ENCODE results near the gene ZBTB16.

ZBTB16 gene

GRCh38 chr11:114251815-114252337, 192.4 kb downstream of the ZBTB16 start:
- DNase-seq (ENCODE audit: insufficient read length, low spot score) (no peak), FAIRE-seq (no peak)
- no peak for TF ChIP-seq CTCF (IDR thresholded peaks at IDR 0.05; ENCODE audit: insufficient read depth, missing control alignments)

- no peak for FAIRE-seq
- no peak for DNase-seq (ENCODE audit: insufficient read length, low spot score)
- TF ChIP-seq CTCF (IDR thresholded peaks at IDR 0.05; ENCODE audit: insufficient read depth, missing control alignments) = no peak
Measured at GRCh38 chr11:114252767-114253166, 193.3 kb downstream of the ZBTB16 start.

- no peak for TF ChIP-seq CTCF (IDR thresholded peaks at IDR 0.05; ENCODE audit: insufficient read depth, missing control alignments)
- FAIRE-seq (no peak), DNase-seq (ENCODE audit: insufficient read length, low spot score) (no peak)
Measured at GRCh38 chr11:114253771-114254170, 194.3 kb downstream of the ZBTB16 start.

GRCh38 chr11:114254571-114255146, 195.1 kb downstream of the ZBTB16 start:
- DNase-seq (ENCODE audit: insufficient read length, low spot score) (no peak), FAIRE-seq (no peak)
- no peak for TF ChIP-seq CTCF (IDR thresholded peaks at IDR 0.05; ENCODE audit: insufficient read depth, missing control alignments)

GRCh38 chr11:114255289-114255688, 195.8 kb downstream of the ZBTB16 start:
- no peak for DNase-seq (ENCODE audit: insufficient read length, low spot score)
- FAIRE-seq = no peak
- no peak for TF ChIP-seq CTCF (IDR thresholded peaks at IDR 0.05; ENCODE audit: insufficient read depth, missing control alignments)

- FAIRE-seq (no peak), DNase-seq (ENCODE audit: insufficient read length, low spot score) (no peak)
- no peak for TF ChIP-seq CTCF (IDR thresholded peaks at IDR 0.05; ENCODE audit: insufficient read depth, missing control alignments)
Measured at GRCh38 chr11:114256176-114256966, 196.9 kb downstream of the ZBTB16 start.

GRCh38 chr11:114256967-114257286, 197.4 kb downstream of the ZBTB16 start:
- TF ChIP-seq CTCF (IDR thresholded peaks at IDR 0.05; ENCODE audit: insufficient read depth, missing control alignments) = no peak
- FAIRE-seq (no peak), DNase-seq (ENCODE audit: insufficient read length, low spot score) (no peak)

Measured in D721Med (cell line).